GM13976 (cell line): ENCODE data around the gene MYO7B.

Source experiments
- DNase-seq: peaks from one replicate; pipeline ENCODE4 v3.0.0; 2012; ENCODE audit warnings: low spot score
- CTCF ChIP-seq: IDR thresholded peaks from 2 replicates; pipeline ENCODE4 v1.5.1; 2012; ENCODE audit warnings: borderline replicate concordance, mild to moderate bottlenecking; ENCODE audit not compliant: insufficient read depth; ENCODE audit errors: extremely low read depth, missing control alignments, control extremely low read depth
- in situ Hi-C: fragments of 300-500 bp; cut with MboI; formaldehyde crosslinking; loops from one replicate; pipeline ENCODE4 v1.12.0; 2022; ENCODE audit warnings: low sequenced_read_pairs, mixed read lengths, inconsistent platforms; ENCODE audit not compliant: unreplicated experiment

The MYO7B gene

GRCh38 chr2:127511917-127512316, 23.6 kb upstream of the MYO7B start:
- in situ Hi-C loops, result no loop called here
- no peak for DNase-seq
- no peak for TF ChIP-seq CTCF

- TF ChIP-seq CTCF, result no peak
- DNase-seq, result no peak
- in situ Hi-C loops, result no loop called here
These were observed 23.1 kb upstream of the MYO7B start for GRCh38 chr2:127512362-127512761.

- in situ Hi-C loops, result no loop called here
- no peak for DNase-seq
- no peak for TF ChIP-seq CTCF
These were observed 21.4 kb upstream of the MYO7B start for GRCh38 chr2:127514076-127514475.

- TF ChIP-seq CTCF, result no peak
- in situ Hi-C loops, result no loop called here
- DNase-seq, result no peak
These were observed 21.0 kb upstream of the MYO7B start for GRCh38 chr2:127514485-127514884.

GRCh38 chr2:127515383-127515915, 20.0 kb upstream of the MYO7B start:
- no peak for DNase-seq
- in situ Hi-C loops, result no loop called here
- TF ChIP-seq CTCF, result no peak

GRCh38 chr2:127516041-127516762, 19.3 kb upstream of the MYO7B start:
- TF ChIP-seq CTCF, result no peak
- in situ Hi-C loops, result no loop called here
- DNase-seq, result no peak
